ENCODE data around the gene CEP57L1. TPM values are rescaled to one million over a fixed set of nuclear protein-coding genes. Genes with fewer than 3 reads are reported as not detected.

Gene CEP57L1
- total RNA-seq = 10 to 100 TPM in 6 of 7 donors, 1 to 10 TPM in 1; 8.9 to 28.7 (median 13.1) TPM
- polyA plus RNA-seq = 1 to 10 TPM; 5.1 to 5.6 (median 5.5) TPM
- long read RNA-seq, donor 1, partial matches to known transcripts = 0 of 3 reads
- long read RNA-seq, donor 1, other reads (novel, unspliced or antisense) = 0 of 3 reads
- long read RNA-seq, donor 2, partial matches to known transcripts = 0 of 1 reads
- long read RNA-seq, donor 2, other reads (novel, unspliced or antisense) = 0 of 1 reads

- H3K27me3 ChIP-seq (replicated peaks in 1 of 7) = no peaks in the 10 kb centered on the region
- H3K27ac ChIP-seq = peak within 1 kb of the TSS; percentile 93 to 100 (median 99)
- WGBS, 5 donors = 0% methylated on average over 46 to 49 of the region's 49 CpGs
- DNase-seq = peak; percentile 99
- peaks cover 25 to 59% (median 47%) of the 10 kb centered on the region in 6 donors for H3K4me1 ChIP-seq
- intact Hi-C loops (cut with DNase I; ENCODE audit: low total_unique reads) = no loop called here
- TF ChIP-seq POLR2A (IDR thresholded peaks at IDR 0.05) (peak in 2 of 3 donors; percentile 65 to 74), POLR2AphosphoS5 (IDR thresholded peaks at IDR 0.05) (peak; percentile 90 to 92 (median 92)), CTCF (IDR thresholded peaks at IDR 0.05 in 8 of 11, conservative IDR thresholded peaks at IDR 0.05 in 3 of 11) (peak in 4 of 11 experiments; percentile 19 to 52 (median 24))
- H3K9me3 ChIP-seq = no peaks in the 10 kb centered on the region
- peak within 1 kb of the TSS; percentile 66 to 84 (median 70) for H3K4me3 ChIP-seq
- peaks cover 0 to 2% (median 0%) of the 10 kb centered on the region in 6 donors for H3K36me3 ChIP-seq
Observed at GRCh38 chr6:109095036-109095834, at the start of gene CEP57L1. Gene CEP57L1, plus strand, starts transcription at chr6:109095507. Its CDS starts 49,715 bp downstream, at chr6:109145222.

GRCh38 chr6:109048176-109048575 lies 47.1 kb upstream of the CEP57L1 start:
- WGBS, 5 donors = 23 to 53% (median 44%) methylated on average over 1 of the region's 1 CpG
- Histone ChIP-seq H3K27ac (peak overlapping the region in 7 of 8 donors; percentile 9 to 61 (median 48)), H3K36me3 (no peaks in the 10 kb centered on the region), H3K4me3 (no peak overlapping the region), H3K27me3 (replicated peaks in 1 of 7) (no peaks in the 10 kb centered on the region), H3K9me3 (no peaks in the 10 kb centered on the region), H3K4me1 (peaks cover 13 to 51% (median 32%) of the 10 kb centered on the region in 6 donors)
- intact Hi-C loops (cut with DNase I; ENCODE audit: low total_unique reads) = no loop called here
- TF ChIP-seq CTCF (IDR thresholded peaks at IDR 0.05 in 8 of 11, conservative IDR thresholded peaks at IDR 0.05 in 3 of 11) (no peak), POLR2A (IDR thresholded peaks at IDR 0.05) (no peak), POLR2AphosphoS5 (IDR thresholded peaks at IDR 0.05) (no peak)
- no peak for DNase-seq

- WGBS, 5 donors = 84 to 93% (median 89%) methylated on average over 3 of the region's 3 CpGs
- no peak for DNase-seq
- intact Hi-C loops (cut with DNase I; ENCODE audit: low total_unique reads) = no loop called here
- Histone ChIP-seq H3K9me3 (no peaks in the 10 kb centered on the region), H3K4me3 (no peak overlapping the region), H3K27ac (peak overlapping the region in 6 of 8 donors; percentile 9 to 61 (median 50)), H3K27me3 (replicated peaks in 1 of 7) (no peaks in the 10 kb centered on the region), H3K36me3 (no peaks in the 10 kb centered on the region), H3K4me1 (peaks cover 13 to 57% (median 35%) of the 10 kb centered on the region in 6 donors)
- TF ChIP-seq POLR2A (IDR thresholded peaks at IDR 0.05) (no peak), POLR2AphosphoS5 (IDR thresholded peaks at IDR 0.05) (no peak), CTCF (IDR thresholded peaks at IDR 0.05 in 8 of 11, conservative IDR thresholded peaks at IDR 0.05 in 3 of 11) (no peak)
Observed at GRCh38 chr6:109048670-109049415, 46.5 kb upstream of the CEP57L1 start.
